Peyer's patch (tissue), 4 donors: ENCODE measurements around the gene OTUD5.

Source experiments
- CTCF ChIP-seq, 6 experiments: fragments of 450-650 bp in 4 of 6; fragments of 200-600 bp in 2 of 6; sonication (generic) in 1 of 6; IDR thresholded peaks; one replicate each; pipeline ENCODE4 v1.5.1; 2017 to 2019; ENCODE audit warnings: antibody characterized with exemption in 6 of 6, mild to moderate bottlenecking in 3 of 6, moderate library complexity in 1 of 6
- POLR2A ChIP-seq, 2 donors: fragments of 450-650 bp; IDR thresholded peaks; one replicate each; pipeline ENCODE4 v1.5.1; 2017; ENCODE audit warnings: antibody characterized with exemption in 2 of 2, mild to moderate bottlenecking in 2 of 2, moderate library complexity in 2 of 2

GRCh38 chrX:48997865-48998264 is 40.5 kb upstream of the OTUD5 start:
- TF ChIP-seq CTCF (IDR thresholded peaks at IDR 0.05), result no peak
- TF ChIP-seq POLR2A (IDR thresholded peaks at IDR 0.05), result no peak
